GM23338 (cell line): ENCODE measurements around the gene NCS1. TPM values are rescaled to one million over a fixed set of nuclear protein-coding genes. Genes with fewer than 3 reads are reported as not detected.

Experiments
- ATAC-seq: fragments of 200-7000 bp; cut with Tn5 transposase; 3 replicates; pipeline ENCODE4 v1.9.1; 2020
- DNase-seq: peaks from one replicate; pipeline ENCODE4 v3.0.0-alpha.2; 2015; ENCODE audit warnings: low spot score
- H2AFZ ChIP-seq: fragments of 200-600 bp; sonication (generic); 2 replicates; pipeline ENCODE4 v1.8.0; 2016; ENCODE audit warnings: antibody characterized with exemption, mild to moderate bottlenecking, moderate library complexity
- H3F3A ChIP-seq: fragments of 200-600 bp; sonication (generic); replicated peaks from 2 replicates; pipeline ENCODE4 v1.8.0; 2017; ENCODE audit warnings: antibody characterized with exemption, mixed run types, low read depth
- H3K27ac ChIP-seq: fragments of 200-600 bp; sonication (generic); 2 replicates; pipeline ENCODE4 v1.6.1; 2016; ENCODE audit warnings: low read depth
- H3K27me3 ChIP-seq: fragments of 200-600 bp; sonication (generic); 2 replicates; pipeline ENCODE4 v1.8.0; 2016; ENCODE audit warnings: mild to moderate bottlenecking, mixed run types, moderate library complexity; ENCODE audit not compliant: insufficient read depth
- H3K36me3 ChIP-seq: fragments of 200-600 bp; sonication (generic); 2 replicates; pipeline ENCODE4 v1.8.0; 2016; ENCODE audit warnings: mild to moderate bottlenecking; ENCODE audit not compliant: insufficient read depth
- H3K4me1 ChIP-seq: fragments of 200-600 bp; sonication (generic); 2 replicates; pipeline ENCODE4 v1.8.0; 2016; ENCODE audit warnings: mild to moderate bottlenecking, moderate library complexity; ENCODE audit not compliant: insufficient read depth
- H3K4me2 ChIP-seq: fragments of 200-600 bp; sonication (generic); 2 replicates; pipeline ENCODE4 v1.7.1; 2017; ENCODE audit warnings: mixed run types
- H3K4me3 ChIP-seq: fragments of 200-600 bp; sonication (generic); 2 replicates; pipeline ENCODE4 v1.6.1; 2016; ENCODE audit warnings: mixed run types
- H3K79me2 ChIP-seq: fragments of 200-600 bp; sonication (generic); replicated peaks from 2 replicates; pipeline ENCODE4 v1.8.0; 2017; ENCODE audit warnings: mild to moderate bottlenecking; ENCODE audit not compliant: insufficient read depth
- H3K9me2 ChIP-seq: fragments of 200-600 bp; sonication (generic); 2 replicates; pipeline ENCODE4 v1.8.0; 2017; ENCODE audit not compliant: insufficient read depth
- H4K20me1 ChIP-seq: fragments of 200-600 bp; sonication (generic); replicated peaks from 2 replicates; pipeline ENCODE4 v1.8.0; 2017; ENCODE audit warnings: mild to moderate bottlenecking; ENCODE audit not compliant: insufficient read depth
- H3K27ac Mint-ChIP-seq: 2 replicates; pipeline ENCODE4 v1.8.0; 2020; ENCODE audit warnings: inconsistent platforms, mild to moderate bottlenecking, moderate library complexity, mixed read lengths
- H3K27me3 Mint-ChIP-seq: 3 replicates; pipeline ENCODE4 v1.8.0; 2022; ENCODE audit warnings: low read depth, mild to moderate bottlenecking, moderate library complexity, mixed read lengths, inconsistent platforms; ENCODE audit not compliant: insufficient read depth, poor library complexity
- H3K36me3 Mint-ChIP-seq: 3 replicates; pipeline ENCODE4 v1.8.0; 2021; ENCODE audit warnings: low read depth, mild to moderate bottlenecking, inconsistent platforms, moderate library complexity, mixed read lengths
- H3K4me1 Mint-ChIP-seq: 3 replicates; pipeline ENCODE4 v1.8.0; 2020; ENCODE audit warnings: mild to moderate bottlenecking, inconsistent platforms, mixed read lengths
- H3K4me3 Mint-ChIP-seq: 3 replicates; pipeline ENCODE4 v1.8.0; 2021; ENCODE audit warnings: moderate library complexity, mild to moderate bottlenecking, inconsistent platforms, mixed read lengths
- H3K9me3 Mint-ChIP-seq: 3 replicates; pipeline ENCODE4 v1.8.0; 2020; ENCODE audit warnings: moderate library complexity, mild to moderate bottlenecking, inconsistent platforms, mixed read lengths
- CREB1 ChIP-seq: fragments of 250-450 bp; sonication (Bioruptor Pico); IDR thresholded peaks from 2 replicates; pipeline ENCODE4 v1.5.0; 2020; ENCODE audit warnings: low read depth, mild to moderate bottlenecking, moderate library complexity
- ETS1 ChIP-seq: IDR thresholded peaks from 2 replicates; pipeline ENCODE4 v1.6.1; 2016; ENCODE audit warnings: antibody characterized with exemption
- EZH2phosphoT487 ChIP-seq: fragments of 200-600 bp; sonication (generic); IDR thresholded peaks from one replicate; pipeline ENCODE4 v1.8.1; 2018; ENCODE audit warnings: antibody characterized with exemption; ENCODE audit not compliant: unreplicated experiment
- JUNB ChIP-seq: IDR thresholded peaks from one replicate; pipeline ENCODE4 v1.6.1; 2016; ENCODE audit warnings: antibody characterized with exemption; ENCODE audit not compliant: unreplicated experiment
- NANOG ChIP-seq: IDR thresholded peaks from 2 replicates; pipeline ENCODE4 v1.6.1; 2016; ENCODE audit warnings: antibody characterized with exemption, borderline replicate concordance
- POLR2AphosphoS5 ChIP-seq: IDR thresholded peaks from 2 replicates; pipeline ENCODE4 v1.6.1; 2016; ENCODE audit warnings: antibody characterized with exemption, low read depth
- REST ChIP-seq: IDR thresholded peaks from one replicate; pipeline ENCODE4 v1.6.1; 2018; ENCODE audit warnings: antibody characterized with exemption; ENCODE audit not compliant: unreplicated experiment
- ZNF331 ChIP-seq: fragments of 250-450 bp; sonication (Bioruptor Pico); IDR thresholded peaks from 2 replicates; pipeline ENCODE4 v1.5.0; 2020; ENCODE audit warnings: low read depth, mild to moderate bottlenecking, moderate library complexity
- polyA plus RNA-seq: library from polyadenylated mRNA; unstranded; fragments of >200 nt; fragmentation: Nextera tagmentation; extraction: Ambion mirVana; gene quantifications from 2 replicates; pipeline ENCODE4 v1.2.1, GENCODE V29; 2016
- total RNA-seq: library from RNA; depleted of rRNA; stranded (reverse); fragments of >200 nt; shearing (Covaris generic); gene quantifications from 2 replicates; pipeline ENCODE4 v1.2.3, GENCODE V29; 2014

Gene NCS1
- total and polyA plus RNA-seq, 2 experiments from 2014 or later = 8.2 to 34.3 TPM

- no peak for TF ChIP-seq NANOG
- TF ChIP-seq JUNB = no peak
- no peak for TF ChIP-seq CREB1 (CRISPR knock-in tag)
- no peak for TF ChIP-seq REST
- TF ChIP-seq EZH2phosphoT487 = no peak
- TF ChIP-seq ETS1 = no peak
- TF ChIP-seq ZNF331 (CRISPR knock-in tag) = no peak
- Histone ChIP-seq H4K20me1 (no peaks in the 10 kb centered on the region), H3K79me2 (no peaks in the 10 kb centered on the region), H3K4me3 (no peak overlapping the region), H3K36me3 (no peaks in the 10 kb centered on the region), H3K9me2 (no peaks in the 10 kb centered on the region), H2AFZ (peak overlapping the region; percentile 81; the same call in 1 of the 2 replicates), H3K27me3 (no peaks in the 10 kb centered on the region), H3K4me2 (no peak overlapping the region), H3K4me1 (no peaks in the 10 kb centered on the region), H3K27ac (no peak overlapping the region), H3F3A (no peaks in the 10 kb centered on the region)
- peaks cover 18% of the 10 kb centered on the region for H3K9me3 Mint-ChIP-seq
- no peak for DNase-seq
- no peak for ATAC-seq
- H3K4me3 Mint-ChIP-seq = no peak overlapping the region
- H3K27me3 Mint-ChIP-seq = peaks cover 6% of the 10 kb centered on the region
- 0 out of 3 replicates have a peak, but pooled peaks cover 4% of the 10 kb centered on the region for H3K4me1 Mint-ChIP-seq
- H3K36me3 Mint-ChIP-seq = peaks cover 3% of the 10 kb centered on the region; the same call in 2 of the 3 replicates
- no peak overlapping the region for H3K27ac Mint-ChIP-seq
Measured at GRCh38 chr9:130254747-130255630, 82.8 kb downstream of the NCS1 start.

- no peaks in the 10 kb centered on the region for H3K4me1 ChIP-seq
- no peaks in the 10 kb centered on the region for H3F3A ChIP-seq
- Mint-ChIP-seq H3K27ac (no peak overlapping the region), H3K4me1 (0 out of 3 replicates have a peak, but pooled peaks cover 4% of the 10 kb centered on the region), H3K36me3 (peaks cover 5% of the 10 kb centered on the region; the same call in 2 of the 3 replicates), H3K9me3 (peaks cover 22% of the 10 kb centered on the region), H3K27me3 (peaks cover 7% of the 10 kb centered on the region), H3K4me3 (no peak overlapping the region)
- no peaks in the 10 kb centered on the region for H3K27me3 ChIP-seq
- H4K20me1 ChIP-seq = no peaks in the 10 kb centered on the region
- H3K36me3 ChIP-seq = no peaks in the 10 kb centered on the region
- no peak overlapping the region for H3K27ac ChIP-seq
- H3K4me2 ChIP-seq = no peak overlapping the region
- no peaks in the 10 kb centered on the region for H3K79me2 ChIP-seq
- no peaks in the 10 kb centered on the region for H3K9me2 ChIP-seq
- no peak for ATAC-seq
- no peak for DNase-seq
- H2AFZ ChIP-seq = no peak overlapping the region
- no peak overlapping the region for H3K4me3 ChIP-seq
- TF ChIP-seq POLR2AphosphoS5 (no peak), REST (no peak)
Measured at GRCh38 chr9:130255631-130256134, 83.5 kb downstream of the NCS1 start.
